GM23338 (cell line): Measurements from ENCODE around the gene MSGN1. TPM values are rescaled to one million over a fixed set of nuclear protein-coding genes. Genes with fewer than 3 reads are reported as not detected.

Source experiments
- ATAC-seq: fragments of 200-7000 bp; cut with Tn5 transposase; 3 replicates; pipeline ENCODE4 v1.9.1; 2020
- DNase-seq: peaks from one replicate; pipeline ENCODE4 v3.0.0-alpha.2; 2015; ENCODE audit warnings: low spot score
- H2AFZ ChIP-seq: fragments of 200-600 bp; sonication (generic); 2 replicates; pipeline ENCODE4 v1.8.0; 2016; ENCODE audit warnings: antibody characterized with exemption, mild to moderate bottlenecking, moderate library complexity
- H3F3A ChIP-seq: fragments of 200-600 bp; sonication (generic); replicated peaks from 2 replicates; pipeline ENCODE4 v1.8.0; 2017; ENCODE audit warnings: antibody characterized with exemption, mixed run types, low read depth
- H3K27ac ChIP-seq: fragments of 200-600 bp; sonication (generic); 2 replicates; pipeline ENCODE4 v1.6.1; 2016; ENCODE audit warnings: low read depth
- H3K27me3 ChIP-seq: fragments of 200-600 bp; sonication (generic); 2 replicates; pipeline ENCODE4 v1.8.0; 2016; ENCODE audit warnings: mild to moderate bottlenecking, mixed run types, moderate library complexity; ENCODE audit not compliant: insufficient read depth
- H3K36me3 ChIP-seq: fragments of 200-600 bp; sonication (generic); 2 replicates; pipeline ENCODE4 v1.8.0; 2016; ENCODE audit warnings: mild to moderate bottlenecking; ENCODE audit not compliant: insufficient read depth
- H3K4me1 ChIP-seq: fragments of 200-600 bp; sonication (generic); 2 replicates; pipeline ENCODE4 v1.8.0; 2016; ENCODE audit warnings: mild to moderate bottlenecking, moderate library complexity; ENCODE audit not compliant: insufficient read depth
- H3K4me2 ChIP-seq: fragments of 200-600 bp; sonication (generic); 2 replicates; pipeline ENCODE4 v1.7.1; 2017; ENCODE audit warnings: mixed run types
- H3K4me3 ChIP-seq: fragments of 200-600 bp; sonication (generic); 2 replicates; pipeline ENCODE4 v1.6.1; 2016; ENCODE audit warnings: mixed run types
- H3K79me2 ChIP-seq: fragments of 200-600 bp; sonication (generic); replicated peaks from 2 replicates; pipeline ENCODE4 v1.8.0; 2017; ENCODE audit warnings: mild to moderate bottlenecking; ENCODE audit not compliant: insufficient read depth
- H3K9me2 ChIP-seq: fragments of 200-600 bp; sonication (generic); 2 replicates; pipeline ENCODE4 v1.8.0; 2017; ENCODE audit not compliant: insufficient read depth
- H4K20me1 ChIP-seq: fragments of 200-600 bp; sonication (generic); replicated peaks from 2 replicates; pipeline ENCODE4 v1.8.0; 2017; ENCODE audit warnings: mild to moderate bottlenecking; ENCODE audit not compliant: insufficient read depth
- H3K27ac Mint-ChIP-seq: 2 replicates; pipeline ENCODE4 v1.8.0; 2020; ENCODE audit warnings: inconsistent platforms, mild to moderate bottlenecking, moderate library complexity, mixed read lengths
- H3K27me3 Mint-ChIP-seq: 3 replicates; pipeline ENCODE4 v1.8.0; 2022; ENCODE audit warnings: low read depth, mild to moderate bottlenecking, moderate library complexity, mixed read lengths, inconsistent platforms; ENCODE audit not compliant: insufficient read depth, poor library complexity
- H3K36me3 Mint-ChIP-seq: 3 replicates; pipeline ENCODE4 v1.8.0; 2021; ENCODE audit warnings: low read depth, mild to moderate bottlenecking, inconsistent platforms, moderate library complexity, mixed read lengths
- H3K4me1 Mint-ChIP-seq: 3 replicates; pipeline ENCODE4 v1.8.0; 2020; ENCODE audit warnings: mild to moderate bottlenecking, inconsistent platforms, mixed read lengths
- H3K4me3 Mint-ChIP-seq: 3 replicates; pipeline ENCODE4 v1.8.0; 2021; ENCODE audit warnings: moderate library complexity, mild to moderate bottlenecking, inconsistent platforms, mixed read lengths
- H3K9me3 Mint-ChIP-seq: 3 replicates; pipeline ENCODE4 v1.8.0; 2020; ENCODE audit warnings: moderate library complexity, mild to moderate bottlenecking, inconsistent platforms, mixed read lengths
- CREB1 ChIP-seq: fragments of 250-450 bp; sonication (Bioruptor Pico); IDR thresholded peaks from 2 replicates; pipeline ENCODE4 v1.5.0; 2020; ENCODE audit warnings: low read depth, mild to moderate bottlenecking, moderate library complexity
- CTCF ChIP-seq, 2 experiments: fragments of 200-600 bp in 1 of 2; sonication (generic) in 1 of 2; conservative IDR thresholded peaks; 2 replicates each; pipeline versions ENCODE4 v1.5.1 to v1.6.1; 2016 to 2017; ENCODE audit warnings: antibody characterized with exemption in 2 of 2, low read depth in 2 of 2, mild to moderate bottlenecking in 2 of 2, moderate library complexity in 1 of 2
- ETS1 ChIP-seq: IDR thresholded peaks from 2 replicates; pipeline ENCODE4 v1.6.1; 2016; ENCODE audit warnings: antibody characterized with exemption
- EZH2 ChIP-seq: fragments of 200-600 bp; sonication (generic); IDR thresholded peaks from one replicate; pipeline ENCODE4 v1.8.0; 2017; ENCODE audit warnings: antibody characterized with exemption, mild to moderate bottlenecking, low read depth; ENCODE audit not compliant: unreplicated experiment
- EZH2phosphoT487 ChIP-seq: fragments of 200-600 bp; sonication (generic); IDR thresholded peaks from one replicate; pipeline ENCODE4 v1.8.1; 2018; ENCODE audit warnings: antibody characterized with exemption; ENCODE audit not compliant: unreplicated experiment
- JUNB ChIP-seq: IDR thresholded peaks from one replicate; pipeline ENCODE4 v1.6.1; 2016; ENCODE audit warnings: antibody characterized with exemption; ENCODE audit not compliant: unreplicated experiment
- POLR2AphosphoS5 ChIP-seq: IDR thresholded peaks from 2 replicates; pipeline ENCODE4 v1.6.1; 2016; ENCODE audit warnings: antibody characterized with exemption, low read depth
- REST ChIP-seq: IDR thresholded peaks from one replicate; pipeline ENCODE4 v1.6.1; 2018; ENCODE audit warnings: antibody characterized with exemption; ENCODE audit not compliant: unreplicated experiment
- STAT1 ChIP-seq: IDR thresholded peaks from one replicate; pipeline ENCODE4 v1.6.1; 2016; ENCODE audit warnings: antibody characterized with exemption; ENCODE audit not compliant: unreplicated experiment
- ZNF114 ChIP-seq: fragments of 250-450 bp; sonication (Bioruptor Pico); IDR thresholded peaks from 2 replicates; pipeline ENCODE4 v1.5.0; 2020; ENCODE audit warnings: mild to moderate bottlenecking, moderate library complexity
- ZNF331 ChIP-seq: fragments of 250-450 bp; sonication (Bioruptor Pico); IDR thresholded peaks from 2 replicates; pipeline ENCODE4 v1.5.0; 2020; ENCODE audit warnings: low read depth, mild to moderate bottlenecking, moderate library complexity
- polyA plus RNA-seq: library from polyadenylated mRNA; unstranded; fragments of >200 nt; fragmentation: Nextera tagmentation; extraction: Ambion mirVana; gene quantifications from 2 replicates; pipeline ENCODE4 v1.2.1, GENCODE V29; 2016
- total RNA-seq: library from RNA; depleted of rRNA; stranded (reverse); fragments of >200 nt; shearing (Covaris generic); gene quantifications from 2 replicates; pipeline ENCODE4 v1.2.3, GENCODE V29; 2014

Gene MSGN1
- total and polyA plus RNA-seq, 2 experiments from 2014 or later, result not detected

GRCh38 chr2:17791121-17791816, 25.0 kb upstream of the MSGN1 start:
- no peaks in the 10 kb centered on the region for H4K20me1 ChIP-seq
- DNase-seq, result no peak
- no peaks in the 10 kb centered on the region for H3K9me2 ChIP-seq
- no peak overlapping the region for H3K27ac ChIP-seq
- H3K4me2 ChIP-seq, result no peak overlapping the region
- H3K27ac Mint-ChIP-seq, result no peak overlapping the region
- peaks cover 2% of the 10 kb centered on the region for H3K27me3 Mint-ChIP-seq
- ATAC-seq, result no peak
- H3K79me2 ChIP-seq, result no peaks in the 10 kb centered on the region
- H3K9me3 Mint-ChIP-seq, result no peaks in the 10 kb centered on the region
- H3K36me3 Mint-ChIP-seq, result no peaks in the 10 kb centered on the region
- H3K4me1 Mint-ChIP-seq, result peaks cover 8% of the 10 kb centered on the region
- H3K4me3 ChIP-seq, result no peak overlapping the region
- H3K27me3 ChIP-seq, result no peaks in the 10 kb centered on the region
- no peak overlapping the region for H2AFZ ChIP-seq
- TF ChIP-seq POLR2AphosphoS5 (no peak), CTCF (conservative IDR thresholded peaks at IDR 0.05; ENCODE audit: low read depth in 2 of 2) (no peak), EZH2phosphoT487 (no peak), ETS1 (no peak), STAT1 (no peak), REST (no peak)
- no peaks in the 10 kb centered on the region for H3K4me1 ChIP-seq
- no peak overlapping the region for H3K4me3 Mint-ChIP-seq
- no peaks in the 10 kb centered on the region for H3F3A ChIP-seq
- H3K36me3 ChIP-seq, result no peaks in the 10 kb centered on the region

- Mint-ChIP-seq H3K36me3 (no peaks in the 10 kb centered on the region), H3K27me3 (peaks cover 2% of the 10 kb centered on the region), H3K27ac (no peak overlapping the region), H3K4me1 (peaks cover 5% of the 10 kb centered on the region), H3K4me3 (no peak overlapping the region), H3K9me3 (no peaks in the 10 kb centered on the region)
- Histone ChIP-seq H3K4me2 (no peak overlapping the region), H4K20me1 (no peaks in the 10 kb centered on the region), H3K27me3 (no peaks in the 10 kb centered on the region), H3K4me3 (no peak overlapping the region), H3F3A (no peaks in the 10 kb centered on the region), H2AFZ (no peak overlapping the region), H3K36me3 (no peaks in the 10 kb centered on the region), H3K79me2 (no peaks in the 10 kb centered on the region), H3K27ac (no peak overlapping the region), H3K9me2 (no peaks in the 10 kb centered on the region), H3K4me1 (no peaks in the 10 kb centered on the region)
- DNase-seq, result no peak
- ATAC-seq, result no peak
- TF ChIP-seq POLR2AphosphoS5 (no peak), CTCF (conservative IDR thresholded peaks at IDR 0.05; ENCODE audit: low read depth in 2 of 2) (no peak), ZNF114 (CRISPR knock-in tag) (no peak), EZH2phosphoT487 (no peak), EZH2 (no peak), JUNB (no peak), CREB1 (CRISPR knock-in tag) (no peak), REST (no peak), ZNF331 (CRISPR knock-in tag) (no peak)
These were observed 24.5 kb upstream of the MSGN1 start for GRCh38 chr2:17791817-17792130.
